H1 (cell line): ENCODE results near the gene SPATA4. TPM values are rescaled to one million over a fixed set of nuclear protein-coding genes. Genes with fewer than 3 reads are reported as not detected.
A peak's percentile ranks its signal among the peaks of the same experiment; 100 is the strongest.

ENCODE experiments used
- CTCF ChIA-PET: fragments of 300-600 bp; sonication (Branson Sonifier 250); formaldehyde crosslinking; loops from one replicate; lab custom pipeline; 2021; ENCODE audit not compliant: partially characterized antibody; lab: Charles Lee
- POLR2A ChIA-PET: fragments of 300-600 bp; sonication (Branson Sonifier 250); formaldehyde crosslinking; loops from one replicate; lab custom pipeline; 2021; ENCODE audit warnings: inconsistent platforms; ENCODE audit not compliant: partially characterized antibody; lab: Charles Lee
- DNase-seq, 2 experiments: peaks; one replicate each; pipeline versions ENCODE4 v3.0.0 to v3.0.0-alpha.2; 2010 to 2022; ENCODE audit warnings: low spot score in 2 of 2, low read depth in 1 of 2, mixed read lengths in 1 of 2
- FAIRE-seq: peaks from 2 replicates; lab custom pipeline; 2011; peaks lifted over from hg19 to GRCh38; lab: Jason Lieb, UNC
- H2AFZ ChIP-seq: 2 replicates; pipeline ENCODE4 v1.8.1; 2012; ENCODE audit warnings: low read length, inconsistent platforms
- H2AK5ac ChIP-seq: 2 replicates; pipeline ENCODE4 v1.6.1; 2013; ENCODE audit warnings: low read depth, low read length
- H2BK120ac ChIP-seq: replicated peaks from 2 replicates; pipeline ENCODE3; 2013; ENCODE audit warnings: low read depth, low read length, inconsistent platforms
- H2BK12ac ChIP-seq: 2 replicates; pipeline ENCODE4 v1.6.1; 2013; ENCODE audit warnings: low read depth, low read length
- H2BK15ac ChIP-seq: 2 replicates; pipeline ENCODE4 v1.6.1; 2013; ENCODE audit warnings: low read length
- H2BK20ac ChIP-seq: 2 replicates; pipeline ENCODE4 v1.6.1; 2013; ENCODE audit warnings: low read length
- H2BK5ac ChIP-seq: 2 replicates; pipeline ENCODE4 v1.6.1; 2013; ENCODE audit warnings: low read depth, low read length
- H3K14ac ChIP-seq: 2 replicates; pipeline ENCODE4 v1.6.1; 2013; ENCODE audit warnings: inconsistent platforms; ENCODE audit not compliant: insufficient read length
- H3K18ac ChIP-seq: 2 replicates; pipeline ENCODE4 v1.6.1; 2013; ENCODE audit warnings: low read length; ENCODE audit errors: extremely low read depth
- H3K23ac ChIP-seq: 2 replicates; pipeline ENCODE4 v1.6.1; 2013; ENCODE audit warnings: inconsistent platforms; ENCODE audit not compliant: insufficient read length
- H3K23me2 ChIP-seq: 2 replicates; pipeline ENCODE4 v1.6.1; 2013; ENCODE audit warnings: low read depth, low read length
- H3K27ac ChIP-seq: 2 replicates; pipeline ENCODE4 v1.6.1; 2011; ENCODE audit warnings: low read depth, low read length, inconsistent platforms
- H3K27me3 ChIP-seq, 4 experiments: replicated peaks in 1 of 4; 1 replicate in 1 of 4; 2 replicates in 3 of 4; pipeline versions ENCODE4 v1.6.1 to v1.8.1; 2011 to 2013; ENCODE audit warnings: low read length in 3 of 4, mild to moderate bottlenecking in 3 of 4, inconsistent platforms in 2 of 4, mixed read lengths in 2 of 4, moderate library complexity in 1 of 4; ENCODE audit not compliant: control insufficient read depth in 3 of 4, insufficient read depth in 3 of 4; ENCODE audit errors: extremely low read depth in 1 of 4
- H3K36me3 ChIP-seq, 4 experiments: 2 replicates each; pipeline versions ENCODE4 v1.6.1 to v1.8.1; 2011 to 2013; ENCODE audit warnings: mild to moderate bottlenecking in 4 of 4, low read length in 3 of 4, moderate library complexity in 2 of 4, control low read depth in 1 of 4, inconsistent platforms in 1 of 4; ENCODE audit not compliant: insufficient read depth in 4 of 4, control insufficient read depth in 2 of 4
- H3K4ac ChIP-seq: replicated peaks from 2 replicates; pipeline ENCODE3; 2013; ENCODE audit warnings: low read length, low read depth, mixed read lengths, inconsistent platforms; ENCODE audit not compliant: insufficient read length
- H3K4me1 ChIP-seq, 4 experiments: replicated peaks in 1 of 4; 1 replicate in 1 of 4; 2 replicates in 3 of 4; pipeline versions ENCODE4 v1.6.1 to v1.8.1; 2011 to 2013; ENCODE audit warnings: low read length in 3 of 4, inconsistent platforms in 2 of 4, mixed read lengths in 1 of 4; ENCODE audit not compliant: insufficient read depth in 4 of 4, control insufficient read depth in 3 of 4
- H3K4me2 ChIP-seq, 2 experiments: 2 replicates each; pipeline versions ENCODE4 v1.6.1 to v1.8.1; 2011 to 2013; ENCODE audit warnings: low read depth in 2 of 2, low read length in 2 of 2, control low read depth in 1 of 2, inconsistent platforms in 1 of 2, mild to moderate bottlenecking in 1 of 2; ENCODE audit not compliant: insufficient read depth in 1 of 2
- H3K4me3 ChIP-seq, 4 experiments: fragments of 200-600, 300-600 bp in 1 of 4; sonication (generic), shearing (Covaris generic), sonication (Bioruptor Twin) in 1 of 4; 2 replicates each; pipeline versions ENCODE4 v1.5.1 to v1.8.1; 2011 to 2016; ENCODE audit warnings: low read length in 4 of 4, low read depth in 3 of 4, control low read depth in 2 of 4, inconsistent platforms in 2 of 4, mild to moderate bottlenecking in 2 of 4, mixed read lengths in 1 of 4, moderate library complexity in 1 of 4; ENCODE audit not compliant: insufficient read depth in 2 of 4; ENCODE audit errors: extremely low read depth in 1 of 4
- H3K56ac ChIP-seq: replicated peaks from 2 replicates; pipeline ENCODE3; 2013; ENCODE audit warnings: low read depth, mild to moderate bottlenecking, mixed read lengths, low read length, inconsistent platforms; ENCODE audit not compliant: insufficient read length
- H3K79me1 ChIP-seq: 2 replicates; pipeline ENCODE4 v1.6.1; 2013; ENCODE audit warnings: low read depth, low read length, control low read depth
- H3K79me2 ChIP-seq, 2 experiments: 2 replicates each; pipeline versions ENCODE4 v1.6.1 to v1.8.1; 2012 to 2013; ENCODE audit warnings: low read length in 2 of 2, mild to moderate bottlenecking in 2 of 2, inconsistent platforms in 1 of 2; ENCODE audit not compliant: insufficient read depth in 2 of 2, control insufficient read depth in 1 of 2
- H3K9ac ChIP-seq, 4 experiments: replicated peaks in 1 of 4; 1 replicate in 1 of 4; 2 replicates in 3 of 4; pipeline versions ENCODE4 v1.6.1 to v1.8.1; 2011 to 2013; ENCODE audit warnings: low read depth in 3 of 4, low read length in 3 of 4, control low read depth in 2 of 4, mild to moderate bottlenecking in 2 of 4, moderate library complexity in 2 of 4, inconsistent platforms in 1 of 4; ENCODE audit errors: extremely low read depth in 1 of 4
- H3K9me3 ChIP-seq, 2 experiments: 2 replicates each; pipeline versions ENCODE4 v1.6.1 to v1.8.1; 2012 to 2013; ENCODE audit warnings: mild to moderate bottlenecking in 2 of 2, moderate library complexity in 2 of 2, control low read depth in 1 of 2, inconsistent platforms in 1 of 2, low read depth in 1 of 2, low read length in 1 of 2, mixed read lengths in 1 of 2; ENCODE audit not compliant: insufficient read depth in 2 of 2
- H4K20me1 ChIP-seq, 2 experiments: replicated peaks in 1 of 2; 2 replicates each; pipeline versions ENCODE3 to v1.8.1; 2011 to 2013; ENCODE audit warnings: inconsistent platforms in 2 of 2, low read length in 2 of 2, mild to moderate bottlenecking in 1 of 2; ENCODE audit not compliant: insufficient read depth in 2 of 2, control insufficient read depth in 1 of 2
- H4K5ac ChIP-seq: 2 replicates; pipeline ENCODE4 v1.6.1; 2013; ENCODE audit warnings: low read length, low read depth, mixed read lengths, inconsistent platforms; ENCODE audit not compliant: insufficient read length
- H4K8ac ChIP-seq: 2 replicates; pipeline ENCODE4 v1.8.0; 2013; ENCODE audit warnings: mild to moderate bottlenecking, moderate library complexity, low read length, inconsistent platforms; ENCODE audit not compliant: insufficient read depth; ENCODE audit errors: extremely low read depth
- H4K91ac ChIP-seq: replicated peaks from 2 replicates; pipeline ENCODE3; 2013; ENCODE audit warnings: low read length, mixed read lengths, inconsistent platforms; ENCODE audit not compliant: insufficient read length
- BACH1 ChIP-seq: IDR thresholded peaks from 2 replicates; pipeline ENCODE4 v1.6.1; 2012; ENCODE audit warnings: low read length, improper control_type of control experiment
- CBX5 ChIP-seq: fragments of 300-800, 300-1000 bp; sonication (generic); IDR thresholded peaks from 2 replicates; pipeline ENCODE4 v1.7.1; 2016; ENCODE audit warnings: antibody characterized with exemption, low read length, low read depth
- CEBPB ChIP-seq: IDR thresholded peaks from 2 replicates; pipeline ENCODE4 v1.6.1; 2012; ENCODE audit warnings: low read depth, low read length
- CHD1 ChIP-seq: IDR thresholded peaks from 2 replicates; pipeline ENCODE4 v1.6.1; 2012; ENCODE audit warnings: low read depth, low read length, improper control_type of control experiment
- KDM4A ChIP-seq: IDR thresholded peaks from one replicate; pipeline ENCODE4 v1.7.1; 2012; ENCODE audit warnings: low read depth, mild to moderate bottlenecking, moderate library complexity, low read length, inconsistent platforms; ENCODE audit not compliant: severe bottlenecking
- MAX ChIP-seq: IDR thresholded peaks from 2 replicates; pipeline ENCODE4 v1.6.1; 2012; ENCODE audit warnings: inconsistent platforms
- RXRA ChIP-seq: IDR thresholded peaks from 2 replicates; pipeline ENCODE4 v1.6.1; 2011; ENCODE audit warnings: low read depth, mild to moderate bottlenecking, low read length, moderate library complexity; ENCODE audit not compliant: insufficient read depth
- SAP30 ChIP-seq: fragments of 300-600 bp; sonication (generic); IDR thresholded peaks from 2 replicates; pipeline ENCODE4 v1.7.1; 2012; ENCODE audit warnings: low read length, moderate library complexity, mild to moderate bottlenecking, inconsistent platforms; ENCODE audit not compliant: insufficient read depth, insufficient replicate concordance
- SP2 ChIP-seq: IDR thresholded peaks from 2 replicates; pipeline ENCODE4 v1.6.1; 2012; ENCODE audit warnings: mild to moderate bottlenecking, low read length, inconsistent platforms
- SP4 ChIP-seq: IDR thresholded peaks from 2 replicates; pipeline ENCODE4 v1.6.1; 2012; ENCODE audit warnings: low read length, inconsistent platforms
- SUZ12 ChIP-seq: fragments of 200-600 bp; sonication (generic); IDR thresholded peaks from 2 replicates; pipeline ENCODE4 v1.6.1; 2012; ENCODE audit warnings: mild to moderate bottlenecking, inconsistent platforms, low read length, moderate library complexity, mixed read lengths
- TBP ChIP-seq: IDR thresholded peaks from 2 replicates; pipeline ENCODE4 v1.6.1; 2011; ENCODE audit warnings: low read depth, low read length, improper control_type of control experiment
- USF2 ChIP-seq: IDR thresholded peaks from 2 replicates; pipeline ENCODE4 v1.6.1; 2011; ENCODE audit warnings: low read length, improper control_type of control experiment
- WGBS, 2 experiments: shearing (Covaris generic) in 1 of 2; methylation state at CpG; one replicate each; pipeline versions ENCODE4 v1.1.6 to v1.1.7; 2013 to 2015; ENCODE audit warnings: low lambda C conversion rate in 2 of 2, mixed read lengths in 2 of 2, inconsistent platforms in 1 of 2, low coverage in 1 of 2, missing lambda C conversion rate in 1 of 2; ENCODE audit not compliant: insufficient replicate concordance in 2 of 2, insufficient coverage in 1 of 2, insufficient read length in 1 of 2; ENCODE audit errors: extremely low coverage in 1 of 2, missing lambda C conversion rate in 1 of 2; 5-methylcytosine and 5-hydroxymethylcytosine counted together
- polyA plus RNA-seq, 7 experiments: library from polyadenylated mRNA; depleted of rRNA in 3 of 7; stranded (reverse) in 5 of 7; unstranded in 2 of 7; fragments of >200 nt in 5 of 7; fragments of 200-250 nt in 2 of 7; gene quantifications; 1 replicate in 5 of 7; 2 replicates in 1 of 7; 4 replicates in 1 of 7; pipeline versions ENCODE4 v1.2.1 to v1.2.3, GENCODE V29; 2011 to 2013; ENCODE audit warnings: missing spikeins in 2 of 7, mixed read lengths in 2 of 7
- total RNA-seq: library from RNA; stranded (reverse); fragmentation: NEBNext Ultra II Directional; extraction: Animal tissue kit (Norgen Biotek cat#: 25700); gene quantifications from 2 replicates; pipeline ENCODE4 v1.2.1, GENCODE V29; 2021

Gene SPATA4
- total and polyA plus RNA-seq, 2 of the 8 experiments (the other 6 are each of a cell fraction or from before 2014, with no cell fraction given), result not detected

- H3K27me3 ChIP-seq, result no peaks in the 10 kb centered on the region
- H3K23ac ChIP-seq, result no peak overlapping the region
- H3K4ac ChIP-seq, result no peak overlapping the region
- H4K5ac ChIP-seq, result no peak overlapping the region
- H2BK12ac ChIP-seq, result no peak overlapping the region
- 0 out of 2 replicates have a peak overlapping the region, but pooled peaks have one; percentile 61 for H2BK20ac ChIP-seq
- no peak overlapping the region for H2BK120ac ChIP-seq
- ChIA-PET CTCF (interaction anchor here (1.0 to 1.4 kb wide), 4 partner anchors 8 to 98 kb away, joined by 3 to 4 read pairs (median 4); partner anchors contain the start of gene SPATA4), POLR2A (no interaction called here)
- FAIRE-seq, result no peak
- no peak overlapping the region for H3K56ac ChIP-seq
- 86% methylated on average over 4 of the region's 4 CpGs; no CpG with 5 or more reads in 1 of the 2 experiments for WGBS, 2 experiments
- no peaks in the 10 kb centered on the region for H4K20me1 ChIP-seq
- no peak overlapping the region for H4K91ac ChIP-seq
- no peak overlapping the region for H4K8ac ChIP-seq
- H3K79me1 ChIP-seq, result no peaks in the 10 kb centered on the region
- H3K9ac ChIP-seq, result no peak overlapping the region
- no peak overlapping the region for H2BK5ac ChIP-seq
- no peak overlapping the region for H3K4me2 ChIP-seq
- H3K18ac ChIP-seq, result no peak overlapping the region; the same call in 1 of the 2 replicates
- peaks cover 0 to 4% (median under 1%) of the 10 kb centered on the region in 4 experiments; a peak in 3 of 7 replicates for H3K4me1 ChIP-seq
- no peaks in the 10 kb centered on the region for H3K79me2 ChIP-seq
- no peak for DNase-seq
- H2BK15ac ChIP-seq, result no peak overlapping the region
- H3K14ac ChIP-seq, result no peak overlapping the region
- H3K27ac ChIP-seq, result no peak overlapping the region
- H2AK5ac ChIP-seq, result no peak overlapping the region
- H3K9me3 ChIP-seq, result no peaks in the 10 kb centered on the region
- H3K23me2 ChIP-seq, result no peaks in the 10 kb centered on the region; the same call in 1 of the 2 replicates
- no peaks in the 10 kb centered on the region for H3K36me3 ChIP-seq
- no peak overlapping the region for H2AFZ ChIP-seq
- H3K4me3 ChIP-seq, result no peak overlapping the region
- TF ChIP-seq CEBPB (no peak), CBX5 (no peak), SAP30 (no peak), USF2 (no peak), SUZ12 (no peak), TBP (no peak), RXRA (no peak), BACH1 (no peak), MAX (no peak), CHD1 (no peak), SP2 (no peak), SP4 (no peak), KDM4A (no peak)
These were observed 9.9 kb upstream of the SPATA4 start for GRCh38 chr4:176205299-176205698.
